KBM-7 (cell line): ENCODE data around the gene TBC1D14.
"Not testable (repeated sequence)": the region's sequence is repeated elsewhere in the genome, so short reads cannot be mapped to it uniquely, and the experiment has no call there.

Source experiments
- DNase-seq: peaks from one replicate; pipeline ENCODE4 v3.0.0-alpha.2; 2015
- in situ Hi-C: fragments of 300-500 bp; cut with MboI; formaldehyde crosslinking; loops from 2 replicates; pipeline ENCODE4 v1.14.3; 2020; ENCODE audit warnings: low sequenced_read_pairs, low pct_unique_long_range_greater_than_20kb, mixed read lengths

TBC1D14 gene

DNA sequence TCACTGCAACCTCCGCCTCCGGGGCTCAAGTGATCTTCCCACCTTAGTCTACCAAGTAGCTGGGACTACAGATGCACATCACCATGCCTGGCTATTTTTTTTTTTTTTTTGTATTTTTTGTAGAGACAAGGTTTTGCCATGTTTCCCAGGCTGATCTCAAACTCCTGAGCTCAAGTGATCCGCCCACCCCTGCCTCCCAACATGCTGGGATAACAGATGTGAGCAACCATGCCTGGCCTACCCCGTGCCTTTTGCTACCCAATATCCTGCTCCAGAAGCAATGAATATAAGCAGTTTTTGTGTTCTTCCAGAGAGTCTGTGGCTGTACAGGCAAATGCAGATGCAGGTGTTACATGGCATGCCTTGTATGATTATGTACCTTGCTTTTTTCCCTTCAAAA is 50.5 kb downstream of the TBC1D14 start:
- in situ Hi-C loops = no loop called here

DNA sequence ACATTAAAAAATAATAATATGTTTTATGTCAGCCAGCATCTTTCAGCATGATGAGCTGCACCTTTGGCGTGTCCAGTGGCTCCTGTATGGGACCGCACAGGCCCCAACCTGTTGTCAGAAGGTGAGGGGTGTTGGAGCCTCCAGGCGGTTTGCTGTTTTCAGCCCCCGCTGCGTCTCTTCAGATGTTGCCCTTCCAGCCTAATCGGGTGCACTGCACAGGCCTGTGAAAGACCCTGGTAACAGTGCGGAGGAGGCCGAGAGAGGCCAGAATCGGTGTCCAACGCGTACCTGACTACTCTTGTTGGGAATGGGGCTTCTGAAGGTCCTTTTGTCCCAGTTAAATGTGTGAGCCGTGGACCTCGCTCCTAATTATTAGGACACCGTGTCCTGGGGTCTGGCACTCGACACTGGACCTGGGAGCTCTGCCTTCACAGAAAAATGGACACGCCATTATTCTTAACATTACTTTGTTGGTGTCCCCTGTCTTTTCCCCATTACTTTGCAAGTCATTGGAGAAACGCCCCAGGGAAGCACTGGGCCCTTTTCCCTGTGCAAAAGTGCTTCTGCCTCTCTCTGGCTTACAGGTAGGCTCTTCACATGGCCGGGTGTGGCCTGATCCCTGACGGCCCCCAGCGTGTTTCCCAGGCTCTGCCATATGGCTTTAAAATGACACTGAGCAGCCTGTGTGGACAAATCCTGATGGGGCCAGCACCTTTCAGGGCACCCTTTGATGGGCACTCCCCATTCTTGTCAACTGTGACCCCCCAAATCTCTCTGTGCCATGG is 51.2 kb downstream of the TBC1D14 start:
- in situ Hi-C loops = no loop called here
- no peak for DNase-seq

More for the DNA sequence above, 50.5 kb downstream of the TBC1D14 start:
- no peak for DNase-seq

DNA sequence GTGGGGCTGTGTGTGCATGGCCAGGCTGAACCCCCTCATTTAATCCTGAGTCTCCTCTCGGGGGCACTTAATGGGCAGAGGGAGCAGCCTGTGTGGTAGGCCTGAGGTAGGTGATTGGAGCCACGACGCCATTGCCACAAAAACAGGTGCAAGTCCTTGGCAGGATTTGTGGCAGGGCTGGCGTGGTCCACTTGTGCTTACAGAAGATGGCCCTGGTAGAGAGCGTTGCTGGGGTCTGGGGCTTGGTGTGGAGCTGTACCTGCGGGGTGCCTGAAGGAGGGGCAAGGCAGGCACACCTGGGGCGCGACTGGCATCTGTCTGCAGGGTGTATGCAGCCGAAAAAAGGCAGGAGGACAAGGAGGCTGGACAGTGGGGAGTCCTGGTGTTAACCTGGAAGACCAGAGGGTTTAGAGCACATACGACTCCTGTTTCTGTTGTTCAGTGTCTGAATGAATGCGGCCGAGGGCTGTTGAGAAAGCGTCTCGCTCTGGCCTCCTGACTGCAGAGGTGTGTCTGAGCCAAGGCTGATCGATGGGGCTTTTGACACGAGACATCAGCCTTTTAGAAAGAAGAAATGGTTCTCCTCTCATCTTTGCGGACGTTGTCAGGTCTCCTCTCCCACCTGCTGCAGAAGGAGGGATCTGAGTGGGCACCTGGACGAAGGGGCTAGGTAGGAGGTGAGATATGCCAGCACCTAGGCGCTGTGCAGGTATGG is 52.0 kb downstream of the TBC1D14 start:
- in situ Hi-C loops = no loop called here
- DNase-seq = no peak

DNA sequence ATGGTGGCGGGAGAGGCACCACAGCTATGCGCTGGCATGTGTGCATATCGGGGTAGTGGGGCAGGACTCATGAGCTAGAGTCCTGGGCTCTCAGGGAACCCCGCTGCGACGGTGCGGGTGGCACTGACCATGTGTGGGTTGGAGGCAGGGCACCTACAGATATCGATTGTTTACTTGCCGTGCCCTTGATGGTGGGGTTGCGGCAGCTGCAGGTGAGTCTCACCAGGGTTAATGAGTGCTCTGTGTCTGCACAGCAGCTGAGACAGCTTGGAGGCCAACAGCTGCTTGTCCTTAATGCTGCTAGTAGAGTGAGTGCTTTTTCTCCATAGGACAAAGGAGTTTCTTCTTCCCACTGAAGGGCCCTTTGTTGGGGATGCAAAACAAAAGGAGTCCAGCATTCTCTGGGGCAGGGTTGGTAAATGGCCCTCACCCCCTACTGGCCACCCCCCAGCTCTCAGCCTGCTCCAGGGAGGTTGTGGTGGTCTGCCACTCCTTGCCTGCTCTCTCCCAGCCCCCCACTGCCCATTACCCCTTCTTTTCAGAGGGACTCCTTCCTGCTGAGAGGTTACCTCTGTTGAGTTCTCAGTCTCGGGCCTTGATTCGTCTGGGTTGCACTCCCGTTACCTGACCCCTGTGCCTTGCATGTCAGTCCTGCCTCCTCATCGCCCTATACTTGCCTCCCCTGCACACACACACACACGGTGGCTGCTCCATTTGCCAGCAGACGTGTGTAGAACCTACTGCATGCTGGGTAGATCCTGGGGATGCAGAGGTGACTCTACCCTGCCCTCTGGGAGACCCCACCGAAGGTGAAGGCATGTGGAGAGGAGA is 52.8 kb downstream of the TBC1D14 start:
- in situ Hi-C loops = no loop called here
- DNase-seq = no peak

DNA sequence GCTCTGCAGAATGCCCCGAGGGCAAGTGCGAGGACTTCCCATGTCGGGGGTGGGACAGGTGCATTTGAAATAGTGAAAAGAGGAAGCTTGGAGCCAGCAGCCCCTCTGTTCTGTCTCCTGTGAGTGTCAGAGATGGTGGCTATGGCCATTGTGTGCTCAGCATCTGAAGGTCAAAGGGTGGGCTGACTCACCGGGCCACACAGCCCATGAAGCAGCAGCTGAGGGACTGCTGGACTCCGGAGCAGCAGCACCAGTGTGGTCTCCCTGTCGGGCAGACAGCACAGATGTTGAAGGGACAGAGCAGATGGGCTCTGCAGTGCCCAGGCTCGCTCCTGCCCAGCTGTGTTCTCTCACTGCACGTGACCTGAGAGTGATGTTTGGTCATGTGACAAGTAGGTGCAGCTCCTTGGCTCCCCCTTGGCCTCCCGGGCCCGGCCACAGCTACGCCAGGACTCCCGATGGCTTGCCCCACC is 53.5 kb downstream of the TBC1D14 start:
- in situ Hi-C loops = no loop called here
- no peak for DNase-seq

DNA sequence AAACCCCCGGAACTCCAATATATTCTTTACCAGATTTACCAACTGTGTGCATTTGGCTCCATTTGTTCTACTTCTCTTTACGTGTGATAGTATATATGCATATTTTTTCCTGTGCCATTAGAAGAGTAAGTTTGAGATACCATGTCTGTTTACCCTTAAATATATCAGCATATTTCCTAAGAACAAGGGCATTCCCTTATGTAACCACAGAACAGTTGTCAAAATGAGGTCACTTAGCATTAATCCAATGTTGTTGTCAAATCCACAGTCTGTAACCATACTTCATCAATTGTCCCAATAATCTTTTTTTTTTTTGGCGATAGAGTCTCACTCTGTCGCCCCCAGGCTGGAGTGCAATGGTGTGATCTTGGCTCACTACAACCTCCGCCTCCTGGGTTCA is 55.2 kb downstream of the TBC1D14 start:
- DNase-seq = no peak
- in situ Hi-C loops = no loop called here

DNA sequence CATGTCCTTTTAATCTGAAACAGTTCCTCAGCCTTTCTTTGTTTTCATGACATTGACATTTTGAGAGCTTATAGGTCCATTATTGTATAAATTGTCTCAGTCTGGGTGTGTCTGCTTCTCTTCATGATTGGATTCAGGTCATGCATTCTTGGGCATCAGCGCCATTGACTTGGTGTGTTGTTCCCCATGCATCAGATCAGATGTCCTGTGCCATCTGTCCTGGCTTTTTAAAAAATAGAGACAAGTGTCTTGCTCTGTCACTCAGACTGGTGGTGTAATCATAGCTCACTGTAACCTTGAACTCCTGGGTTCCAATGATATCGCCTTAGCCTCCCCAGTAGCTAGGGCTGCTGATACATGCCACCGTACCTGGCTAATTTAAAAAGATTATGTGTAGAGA is 55.7 kb downstream of the TBC1D14 start:
- no peak for DNase-seq
- in situ Hi-C loops = no loop called here

DNA sequence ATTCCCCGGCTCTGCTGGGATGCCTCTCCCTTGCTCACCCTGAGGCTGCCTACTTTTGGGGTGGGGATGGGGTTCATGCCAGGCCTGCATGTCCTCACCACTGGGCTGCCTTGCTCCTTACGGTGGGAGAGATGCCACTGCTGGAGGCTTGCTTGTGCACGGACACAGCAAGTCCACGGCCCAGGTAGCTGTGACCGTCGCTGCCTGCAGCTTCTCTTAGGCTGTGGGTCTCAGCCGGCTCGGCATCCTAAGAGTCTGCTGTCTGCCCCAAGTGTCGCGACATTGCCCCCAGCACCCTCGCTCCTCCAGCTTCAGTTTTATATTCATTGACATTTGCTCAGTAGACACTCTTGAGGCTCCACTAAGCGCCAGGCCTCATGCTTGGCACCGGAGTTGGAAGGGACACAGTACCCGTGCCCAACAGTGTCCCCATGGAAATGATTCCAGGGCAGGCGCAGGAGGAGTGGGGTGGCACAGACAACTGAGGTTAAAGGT is 58.3 kb downstream of the TBC1D14 start:
- DNase-seq = no peak
- in situ Hi-C loops = no loop called here

DNA sequence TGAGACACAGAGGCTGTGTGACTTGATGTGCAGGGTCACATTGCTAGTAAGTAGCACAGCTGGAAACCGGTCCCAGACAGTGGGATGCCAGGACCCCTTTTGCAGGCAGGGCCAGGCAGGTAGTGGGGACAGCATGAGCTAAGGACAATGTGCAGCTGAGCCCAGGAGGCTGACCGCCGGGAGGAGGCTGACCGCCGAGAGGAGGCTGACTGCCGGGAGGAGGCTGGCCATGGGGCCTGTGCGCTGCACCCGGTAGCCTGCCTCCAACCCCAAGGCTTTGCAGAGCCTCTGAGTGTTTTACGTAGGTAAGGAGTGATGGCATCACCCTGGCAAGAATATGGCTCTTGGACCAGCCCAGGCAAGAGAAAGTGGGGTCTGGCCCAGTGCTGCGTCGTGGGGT is 58.9 kb downstream of the TBC1D14 start:
- no peak for DNase-seq
- in situ Hi-C loops = no loop called here

DNA sequence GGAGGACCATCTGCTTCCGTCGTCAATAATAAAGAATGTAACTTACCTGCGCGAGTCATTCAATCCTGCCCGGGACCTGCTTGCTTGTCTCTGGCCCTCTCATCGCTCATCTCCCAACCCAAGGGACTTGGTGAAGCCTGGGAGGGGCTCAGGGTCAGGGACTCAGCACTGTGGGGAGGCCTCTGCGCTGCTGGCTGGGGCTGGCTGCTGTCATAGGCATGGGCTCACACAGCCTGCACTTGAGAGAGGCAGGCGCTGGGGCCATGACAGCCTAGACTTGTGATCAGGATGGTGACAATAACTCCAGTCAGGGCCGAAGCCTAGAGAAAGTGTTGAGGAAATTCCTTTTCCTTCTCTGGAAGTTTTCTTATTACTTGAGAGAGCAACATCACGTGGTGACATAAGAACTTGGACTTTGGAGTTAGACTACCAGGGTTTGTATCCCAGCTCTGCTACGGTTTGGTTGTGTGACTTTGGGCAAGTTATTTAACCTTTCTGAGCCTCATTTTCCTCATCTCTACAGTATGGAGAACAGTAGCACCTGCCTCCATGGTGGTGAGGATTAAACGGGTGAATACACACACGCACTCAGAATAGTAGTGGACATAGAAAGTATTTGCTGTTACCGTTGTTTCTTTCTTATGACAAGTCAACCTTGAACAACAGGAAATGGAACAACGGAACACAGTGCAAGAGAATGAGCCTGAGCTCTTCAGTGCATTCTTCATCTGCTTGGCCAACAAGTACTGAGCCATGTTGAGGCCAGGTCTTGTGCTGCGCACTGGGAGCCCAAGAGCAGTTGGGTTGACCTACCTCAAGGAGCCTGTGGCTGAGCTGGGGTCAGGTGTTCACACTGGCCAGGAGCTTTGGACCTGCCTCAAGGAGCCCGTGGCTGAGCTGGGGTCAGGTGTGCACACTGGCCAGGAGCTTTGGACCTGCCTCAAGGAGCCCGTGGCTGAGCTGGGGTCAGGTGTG is 60.5 kb downstream of the TBC1D14 start:
- DNase-seq = no peak
- in situ Hi-C loops = no loop called here

DNA sequence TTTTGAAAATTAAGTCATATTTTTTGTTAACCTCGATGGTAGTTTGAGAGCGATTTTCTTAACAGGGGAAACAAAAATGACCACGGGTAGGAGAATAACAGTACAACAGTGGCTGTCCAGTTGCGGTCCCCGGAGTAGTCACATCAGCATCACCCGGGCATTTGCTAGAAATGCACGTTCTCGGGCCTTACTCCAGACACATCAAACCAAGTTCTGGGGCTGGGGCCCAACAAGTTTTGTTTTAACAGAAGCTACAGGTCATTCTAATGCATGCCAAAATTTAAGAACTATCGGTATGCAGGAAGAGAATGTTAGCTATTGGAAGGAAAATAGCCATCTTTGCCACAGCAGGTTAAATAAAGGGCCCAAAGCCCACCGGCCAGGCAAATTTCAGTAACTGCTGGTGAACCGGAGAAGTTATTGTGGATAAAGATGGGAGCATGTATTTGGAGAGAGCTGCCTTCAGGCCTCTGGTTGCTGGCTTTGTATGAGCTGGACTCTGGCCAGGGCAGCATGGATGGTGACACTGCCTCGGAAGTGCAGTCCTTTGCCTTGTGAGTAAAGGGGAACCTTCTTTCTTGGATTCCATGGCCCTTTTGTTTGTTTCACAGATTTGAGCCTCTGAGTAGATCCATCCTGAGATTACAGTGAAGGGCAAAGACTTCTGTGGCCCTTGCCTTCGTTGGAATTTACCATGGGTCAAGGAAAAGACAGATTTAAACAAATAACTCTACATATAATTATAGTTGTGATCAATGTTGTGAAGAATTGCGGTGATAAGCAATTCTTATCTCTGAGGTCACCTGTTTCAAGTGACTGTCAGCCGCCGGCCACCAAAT is 62.1 kb downstream of the TBC1D14 start:
- DNase-seq = no peak
- in situ Hi-C loops = no loop called here

DNA sequence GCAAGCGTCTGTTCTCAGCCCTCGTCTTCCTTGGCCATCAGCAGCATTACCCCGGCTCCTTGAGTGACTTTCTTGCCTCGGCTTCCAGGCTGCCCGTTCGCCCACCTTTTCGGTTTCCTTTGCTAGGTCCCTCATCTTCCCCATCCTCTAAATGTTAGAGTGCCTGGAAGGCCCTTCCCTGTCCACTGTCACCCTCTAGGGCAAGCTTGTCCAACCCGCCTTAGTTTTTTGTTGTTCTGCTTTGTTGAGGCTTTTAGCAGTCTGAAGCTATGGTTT is 62.7 kb downstream of the TBC1D14 start:
- in situ Hi-C loops = no loop called here
- DNase-seq = no peak

DNA sequence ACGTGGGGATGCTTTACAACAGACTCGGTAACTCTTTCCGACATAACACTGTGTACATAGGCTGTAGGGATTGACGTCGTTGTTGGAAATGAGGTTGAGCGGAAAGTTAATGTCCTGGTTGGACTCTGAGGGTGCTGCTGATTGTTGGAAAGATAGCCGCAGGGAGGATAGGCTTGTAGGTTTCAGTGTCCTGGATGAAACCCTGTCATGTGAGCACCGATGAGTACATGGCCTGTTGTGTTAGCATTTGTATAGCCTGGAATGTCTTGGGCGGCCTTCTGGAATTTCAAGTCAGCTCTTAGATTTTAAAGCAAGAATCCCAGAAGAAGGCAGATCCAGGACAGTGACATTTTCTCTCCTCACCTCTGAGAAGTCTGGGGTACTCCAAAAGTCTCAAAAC is 63.3 kb downstream of the TBC1D14 start:
- DNase-seq = no peak
- in situ Hi-C loops = no loop called here

DNA sequence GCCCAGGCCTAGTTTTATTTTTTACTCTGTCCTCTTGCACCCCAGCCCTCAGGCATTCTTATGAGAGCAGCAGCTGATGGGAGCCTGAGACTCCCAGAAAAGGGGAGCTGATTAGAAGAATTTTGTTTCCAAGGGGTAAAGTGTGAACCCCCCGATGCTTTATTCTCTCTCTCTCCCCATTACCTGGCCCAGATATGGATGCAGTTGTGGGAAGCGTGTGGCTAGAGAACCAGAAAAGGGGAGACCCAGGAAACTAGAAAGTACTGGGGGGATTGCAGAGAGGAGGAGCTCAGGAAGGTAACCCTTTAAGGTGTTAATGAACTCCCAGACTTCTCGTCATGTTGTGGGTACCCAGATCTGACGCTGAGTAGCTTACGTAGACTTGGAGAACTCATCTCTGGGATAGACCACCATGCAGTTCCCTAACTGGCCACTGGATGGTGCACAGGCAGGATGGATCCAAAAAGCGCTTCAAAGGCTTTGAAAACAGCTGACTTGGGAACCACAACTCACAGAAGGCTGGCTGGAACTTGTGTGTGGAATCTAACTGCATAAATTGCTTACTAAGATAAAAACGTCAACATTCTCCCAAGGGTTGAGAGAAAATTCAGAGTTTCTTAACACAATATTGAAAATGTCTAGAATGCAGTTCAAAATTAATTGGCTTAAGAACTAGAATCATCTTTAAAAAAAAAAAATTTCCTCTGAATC is 64.7 kb downstream of the TBC1D14 start:
- peak; percentile 81 for DNase-seq
- in situ Hi-C loops = no loop called here

DNA sequence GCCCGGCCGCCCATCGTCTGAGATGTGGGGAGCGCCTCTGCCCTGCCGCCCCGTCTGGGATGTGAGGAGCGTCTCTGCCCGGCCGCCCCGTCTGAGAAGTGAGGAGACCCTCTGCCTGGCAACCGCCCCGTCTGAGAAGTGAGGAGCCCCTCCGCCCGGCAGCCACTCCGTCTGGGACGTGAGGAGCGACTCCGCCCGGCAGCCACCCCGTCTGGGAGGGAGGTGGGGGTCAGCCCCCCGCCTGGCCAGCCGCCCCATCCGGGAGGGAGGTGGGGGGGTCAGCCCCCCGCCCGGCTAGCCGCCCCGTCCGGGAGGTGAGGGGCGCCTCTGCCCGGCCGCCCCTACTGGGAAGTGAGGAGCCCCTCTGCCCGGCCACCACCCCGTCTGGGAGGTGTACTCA is 68.2 kb downstream of the TBC1D14 start:
- in situ Hi-C loops, DNase-seq: not testable (repeated sequence)

DNA sequence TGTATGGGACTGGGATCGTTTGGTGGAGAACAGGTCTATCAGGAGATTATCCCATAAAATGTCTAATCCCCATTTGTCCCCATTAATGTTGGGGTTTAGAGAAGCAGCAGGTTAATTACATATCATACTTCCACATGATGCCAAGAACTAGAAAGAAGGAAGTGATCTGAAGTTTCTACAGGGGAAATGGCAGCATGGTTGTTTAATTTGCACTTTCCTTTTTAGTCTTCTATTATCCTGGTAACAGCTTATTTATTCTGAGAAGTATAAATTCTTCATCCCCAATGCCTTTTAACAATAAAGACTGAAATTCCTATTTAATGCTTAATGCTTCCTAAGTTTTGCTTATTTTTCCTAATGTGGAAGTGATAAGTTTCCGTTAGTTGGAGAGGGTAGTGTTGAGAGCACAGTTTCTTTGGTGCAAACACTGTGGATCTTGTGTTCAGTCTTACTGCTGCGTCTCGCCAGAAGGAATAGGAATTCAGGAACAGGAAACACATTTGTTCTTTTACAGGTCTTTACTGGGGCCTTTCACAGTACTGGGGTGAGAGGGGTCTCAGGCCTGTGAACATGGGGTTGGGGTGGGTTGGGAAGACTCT is 74.0 kb downstream of the TBC1D14 start:
- DNase-seq = peak; percentile 51
- in situ Hi-C loops = no loop called here
